WTC11 (cell line): ENCODE data around the gene LATS2. TPM values are rescaled to one million over a fixed set of nuclear protein-coding genes. Genes with fewer than 3 reads are reported as not detected.

Experiments used
- ATAC-seq: fragments of 200-7000 bp; cut with Tn5 transposase; 2 replicates; pipeline ENCODE4 v1.10.0; 2021; ENCODE audit warnings: mild to moderate bottlenecking, moderate library complexity
- CTCF ChIA-PET: fragments of 300-600 bp; sonication (Branson Sonifier 250); formaldehyde crosslinking; loops from one replicate; lab custom pipeline; 2021; ENCODE audit warnings: antibody characterized with exemption; lab: Charles Lee
- POLR2A ChIA-PET: fragments of 350-600 bp; sonication (Branson Sonifier 250); formaldehyde crosslinking; loops from one replicate; lab custom pipeline; 2021; ENCODE audit warnings: antibody characterized with exemption; lab: Charles Lee
- DNase-seq: peaks from one replicate; pipeline ENCODE4 v3.0.0; 2021; ENCODE audit warnings: low spot score
- H3K27ac Mint-ChIP-seq: 2 replicates; pipeline ENCODE4 v1.8.0; 2021; ENCODE audit warnings: mixed read lengths
- H3K27me3 Mint-ChIP-seq: 2 replicates; pipeline ENCODE4 v1.8.0; 2021; ENCODE audit warnings: low read depth, mild to moderate bottlenecking, moderate library complexity, mixed read lengths
- H3K36me3 Mint-ChIP-seq: 2 replicates; pipeline ENCODE4 v1.8.0; 2021; ENCODE audit warnings: mixed read lengths
- H3K4me1 Mint-ChIP-seq: 2 replicates; pipeline ENCODE4 v1.8.0; 2022; ENCODE audit warnings: mixed read lengths
- H3K4me3 Mint-ChIP-seq: 2 replicates; pipeline ENCODE4 v1.8.0; 2021; ENCODE audit warnings: mild to moderate bottlenecking, moderate library complexity, mixed read lengths
- H3K9me3 Mint-ChIP-seq: 2 replicates; pipeline ENCODE4 v1.8.0; 2021; ENCODE audit warnings: mixed read lengths
- CBFB ChIP-seq: sonication (generic); formaldehyde crosslinking; IDR thresholded peaks from 2 replicates; pipeline ENCODE4 v1.8.1; 2022; ENCODE audit warnings: mild to moderate bottlenecking, low read depth, missing genetic modification reagents
- EMX1 ChIP-seq: fragments of 250-450 bp; sonication (Bioruptor Pico); IDR thresholded peaks from 2 replicates; pipeline ENCODE4 v1.8.0; 2021; ENCODE audit warnings: mild to moderate bottlenecking
- FOXK1 ChIP-seq: sonication (generic); formaldehyde crosslinking; IDR thresholded peaks from 2 replicates; pipeline ENCODE4 v1.8.0; 2022; ENCODE audit warnings: mild to moderate bottlenecking, moderate library complexity, missing genetic modification reagents
- FOXP1 ChIP-seq: sonication (generic); formaldehyde crosslinking; IDR thresholded peaks from 2 replicates; pipeline ENCODE4 v1.8.0; 2022; ENCODE audit warnings: missing genetic modification reagents, mild to moderate bottlenecking, moderate library complexity, borderline replicate concordance
- GRHL2 ChIP-seq: fragments of 250-450 bp; sonication (Bioruptor Pico); IDR thresholded peaks from 2 replicates; pipeline ENCODE4 v1.8.0; 2022; ENCODE audit warnings: mild to moderate bottlenecking, moderate library complexity; ENCODE audit not compliant: insufficient replicate concordance, severe bottlenecking
- IRF2 ChIP-seq: sonication (generic); formaldehyde crosslinking; IDR thresholded peaks from 2 replicates; pipeline ENCODE4 v1.8.0; 2022; ENCODE audit warnings: low read depth, missing genetic modification reagents, borderline replicate concordance
- NFATC4 ChIP-seq: fragments of 250-450 bp; sonication (Bioruptor Pico); IDR thresholded peaks from 2 replicates; pipeline ENCODE4 v1.9.0; 2021; ENCODE audit warnings: mild to moderate bottlenecking
- NR1H2 ChIP-seq: sonication (generic); formaldehyde crosslinking; IDR thresholded peaks from 2 replicates; pipeline ENCODE4 v1.9.0; 2021; ENCODE audit warnings: mild to moderate bottlenecking, moderate library complexity, missing genetic modification reagents
- NR3C1 ChIP-seq: sonication (generic); formaldehyde crosslinking; conservative IDR thresholded peaks from 2 replicates; pipeline ENCODE4 v1.8.1; 2023; ENCODE audit warnings: low read depth, mild to moderate bottlenecking, missing genetic modification reagents
- OVOL2 ChIP-seq: fragments of 250-450 bp; sonication (Bioruptor Pico); IDR thresholded peaks from 2 replicates; pipeline ENCODE4 v1.9.0; 2021; ENCODE audit warnings: mild to moderate bottlenecking, borderline replicate concordance
- PRRX2 ChIP-seq: fragments of 250-450 bp; sonication (Bioruptor Pico); IDR thresholded peaks from 2 replicates; pipeline ENCODE4 v1.8.0; 2021; ENCODE audit warnings: mild to moderate bottlenecking
- RORB ChIP-seq: fragments of 250-450 bp; sonication (Bioruptor Pico); IDR thresholded peaks from 2 replicates; pipeline ENCODE4 v1.9.0; 2021; ENCODE audit warnings: mild to moderate bottlenecking
- SMAD3 ChIP-seq: sonication (generic); formaldehyde crosslinking; IDR thresholded peaks from 2 replicates; pipeline ENCODE4 v1.8.0; 2022; ENCODE audit warnings: missing genetic modification reagents, mild to moderate bottlenecking, borderline replicate concordance
- TEAD4 ChIP-seq: sonication (generic); formaldehyde crosslinking; IDR thresholded peaks from 2 replicates; pipeline ENCODE4 v1.8.0; 2022; ENCODE audit warnings: mild to moderate bottlenecking, missing genetic modification reagents
- ZNF138 ChIP-seq: sonication (generic); formaldehyde crosslinking; conservative IDR thresholded peaks from 2 replicates; pipeline ENCODE4 v1.8.1; 2022; ENCODE audit warnings: mild to moderate bottlenecking, moderate library complexity, missing genetic modification reagents
- ZNF219 ChIP-seq: sonication (generic); formaldehyde crosslinking; IDR thresholded peaks from 2 replicates; pipeline ENCODE4 v1.8.0; 2023; ENCODE audit warnings: missing genetic modification reagents, mild to moderate bottlenecking, borderline replicate concordance
- ZNF317 ChIP-seq: sonication (generic); formaldehyde crosslinking; IDR thresholded peaks from 2 replicates; pipeline ENCODE4 v1.8.1; 2023; ENCODE audit warnings: low read depth, mild to moderate bottlenecking, moderate library complexity, missing genetic modification reagents, borderline replicate concordance
- ZNF671 ChIP-seq: fragments of 250-450 bp; sonication (Bioruptor Pico); IDR thresholded peaks from 2 replicates; pipeline ENCODE4 v1.8.0; 2021; ENCODE audit warnings: mild to moderate bottlenecking
- total RNA-seq: library from RNA; stranded (reverse); gene quantifications from 3 replicates; pipeline ENCODE4 v1.2.3, GENCODE V29; 2021
- TF ChIP-seq, protein P1 (sequence below): sonication (generic); formaldehyde crosslinking; conservative IDR thresholded peaks from 2 replicates; pipeline ENCODE4 v1.8.1; 2023; ENCODE audit warnings: mild to moderate bottlenecking, low read depth, missing genetic modification reagents, moderate library complexity
- TF ChIP-seq, protein P2 (sequence below): sonication (generic); formaldehyde crosslinking; IDR thresholded peaks from 2 replicates; pipeline ENCODE4 v1.8.0; 2022; ENCODE audit warnings: mild to moderate bottlenecking, missing genetic modification reagents
- TF ChIP-seq, protein P3 (sequence below): sonication (generic); formaldehyde crosslinking; IDR thresholded peaks from 2 replicates; pipeline ENCODE4 v1.8.1; 2022; ENCODE audit warnings: low read depth, missing genetic modification reagents, borderline replicate concordance
- TF ChIP-seq, protein P4 (sequence below): fragments of 250-450 bp; sonication (Bioruptor Pico); IDR thresholded peaks from 2 replicates; pipeline ENCODE4 v1.9.0; 2021; ENCODE audit warnings: moderate library complexity, mild to moderate bottlenecking, inconsistent platforms, borderline replicate concordance
- TF ChIP-seq, protein P5 (sequence below): sonication (generic); formaldehyde crosslinking; conservative IDR thresholded peaks from 2 replicates; pipeline ENCODE4 v1.8.1; 2022; ENCODE audit warnings: mild to moderate bottlenecking, missing genetic modification reagents
- TF ChIP-seq, protein P6 (sequence below): sonication (generic); formaldehyde crosslinking; IDR thresholded peaks from 2 replicates; pipeline ENCODE4 v1.8.1; 2023; ENCODE audit warnings: mild to moderate bottlenecking, missing genetic modification reagents
- TF ChIP-seq, protein P7 (sequence below): sonication (generic); formaldehyde crosslinking; IDR thresholded peaks from 2 replicates; pipeline ENCODE4 v1.8.0; 2023; ENCODE audit warnings: missing genetic modification reagents

LATS2 gene
- total RNA-seq, 1 experiment from 2014 or later = 28.9 TPM

DNA sequence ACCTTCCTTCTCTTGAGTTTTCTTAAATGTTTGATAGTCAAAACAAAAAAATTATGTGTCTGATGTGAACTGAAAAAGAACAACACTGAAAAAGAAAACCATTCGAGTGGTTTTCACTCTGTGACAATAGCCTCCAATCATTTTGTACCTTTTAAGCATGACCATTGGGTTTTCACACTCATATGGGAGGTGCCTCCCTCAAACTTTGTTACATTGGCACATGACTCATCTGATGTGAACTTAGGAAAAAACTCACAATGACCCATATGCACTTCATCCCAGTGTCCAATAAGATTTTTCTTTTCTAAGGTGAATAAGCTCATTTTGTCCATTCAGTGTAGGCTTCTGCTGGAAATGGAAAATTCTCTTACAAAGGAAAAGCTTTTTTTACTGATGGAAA, 92.2 kb downstream of the LATS2 start (continued):
- TF ChIP-seq, protein P1, sequence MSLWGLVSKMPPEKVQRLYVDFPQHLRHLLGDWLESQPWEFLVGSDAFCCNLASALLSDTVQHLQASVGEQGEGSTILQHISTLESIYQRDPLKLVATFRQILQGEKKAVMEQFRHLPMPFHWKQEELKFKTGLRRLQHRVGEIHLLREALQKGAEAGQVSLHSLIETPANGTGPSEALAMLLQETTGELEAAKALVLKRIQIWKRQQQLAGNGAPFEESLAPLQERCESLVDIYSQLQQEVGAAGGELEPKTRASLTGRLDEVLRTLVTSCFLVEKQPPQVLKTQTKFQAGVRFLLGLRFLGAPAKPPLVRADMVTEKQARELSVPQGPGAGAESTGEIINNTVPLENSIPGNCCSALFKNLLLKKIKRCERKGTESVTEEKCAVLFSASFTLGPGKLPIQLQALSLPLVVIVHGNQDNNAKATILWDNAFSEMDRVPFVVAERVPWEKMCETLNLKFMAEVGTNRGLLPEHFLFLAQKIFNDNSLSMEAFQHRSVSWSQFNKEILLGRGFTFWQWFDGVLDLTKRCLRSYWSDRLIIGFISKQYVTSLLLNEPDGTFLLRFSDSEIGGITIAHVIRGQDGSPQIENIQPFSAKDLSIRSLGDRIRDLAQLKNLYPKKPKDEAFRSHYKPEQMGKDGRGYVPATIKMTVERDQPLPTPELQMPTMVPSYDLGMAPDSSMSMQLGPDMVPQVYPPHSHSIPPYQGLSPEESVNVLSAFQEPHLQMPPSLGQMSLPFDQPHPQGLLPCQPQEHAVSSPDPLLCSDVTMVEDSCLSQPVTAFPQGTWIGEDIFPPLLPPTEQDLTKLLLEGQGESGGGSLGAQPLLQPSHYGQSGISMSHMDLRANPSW = no peak

DNA sequence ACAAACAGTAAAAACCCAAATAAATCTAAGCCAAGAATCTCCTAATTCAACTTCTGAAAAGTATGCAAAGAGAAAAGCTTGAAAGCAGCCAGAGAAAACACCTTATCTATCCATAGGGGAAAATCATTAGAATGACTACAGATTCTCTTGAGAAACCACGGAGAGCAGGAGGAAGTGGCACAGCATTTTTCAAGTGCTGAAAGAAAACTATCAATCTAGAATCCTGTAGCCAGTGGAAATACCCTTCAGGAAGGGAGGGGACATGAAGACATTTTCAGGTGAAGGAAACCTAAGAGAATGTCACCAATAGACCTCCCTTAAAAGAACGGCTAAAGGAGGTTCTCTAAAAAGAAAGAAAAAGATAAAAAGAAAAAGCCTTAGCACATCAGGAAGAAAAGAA, 92.6 kb downstream of the LATS2 start:
- Mint-ChIP-seq H3K36me3 (peaks cover 9% of the 10 kb centered on the region), H3K4me3 (no peak overlapping the region), H3K4me1 (peaks cover 3% of the 10 kb centered on the region), H3K27me3 (no peaks in the 10 kb centered on the region), H3K27ac (peak overlapping the region; percentile 10; the same call in 1 of the 2 replicates), H3K9me3 (peaks cover 31% of the 10 kb centered on the region)
- DNase-seq (no peak), ATAC-seq (no peak)
- TF ChIP-seq ZNF317 (CRISPR knock-in tag) = peak; percentile 75; the same call in 1 of the 2 replicates
- TF ChIP-seq FOXP1 (CRISPR knock-in tag) = no peak
- ChIA-PET CTCF (interaction anchor here (0.6 kb wide), 1 partner anchor 222 kb away, joined by 3 read pairs; no protein-coding TSS in a partner anchor), POLR2A (no interaction called here)

DNA sequence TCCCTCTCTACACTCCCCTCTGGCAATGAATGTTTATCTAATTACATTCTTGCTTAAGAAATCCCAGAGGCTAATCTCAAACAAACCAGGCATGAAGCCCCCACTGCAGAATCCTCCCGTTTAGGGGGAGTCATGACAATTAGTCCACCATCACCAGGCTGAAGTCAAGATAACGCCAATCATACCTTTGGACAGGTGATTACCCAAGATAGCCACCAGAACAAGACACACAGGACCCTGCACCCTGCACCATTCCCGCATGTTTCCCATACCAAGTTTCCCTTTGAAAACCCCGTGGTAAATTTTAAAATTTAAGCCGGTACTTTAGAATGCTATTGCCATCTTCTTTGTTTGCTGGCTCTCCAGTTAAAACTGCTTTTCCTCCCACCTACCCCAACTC, 94.0 kb downstream of the LATS2 start:
- CTCF ChIA-PET = no interaction called here
- POLR2A ChIA-PET = no interaction called here

DNA sequence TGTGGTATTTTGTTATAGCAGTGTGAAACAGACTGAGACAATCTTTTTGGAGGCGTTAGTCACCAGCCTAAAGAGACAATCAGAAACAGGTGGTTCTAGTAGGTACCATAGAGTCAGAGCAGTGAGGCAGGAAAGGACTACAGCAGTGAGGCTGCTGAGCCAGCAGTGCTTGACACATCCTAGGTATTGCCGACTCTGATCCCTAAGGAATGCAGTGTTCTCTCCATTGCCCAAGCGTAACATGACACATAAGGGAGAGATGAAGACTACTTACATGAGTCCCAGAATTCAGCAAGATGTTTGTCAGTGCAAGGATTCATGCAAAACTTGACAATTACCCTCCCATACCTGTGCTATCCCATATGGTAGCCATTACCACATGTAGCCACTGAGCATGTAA, 96.5 kb downstream of the LATS2 start:
- Mint-ChIP-seq H3K36me3 (no peaks in the 10 kb centered on the region), H3K27ac (no peak overlapping the region), H3K27me3 (no peaks in the 10 kb centered on the region), H3K4me3 (no peak overlapping the region), H3K9me3 (peaks cover 18% of the 10 kb centered on the region), H3K4me1 (peaks cover 3% of the 10 kb centered on the region)
- POLR2A ChIA-PET = no interaction called here
- ATAC-seq (no peak), DNase-seq (no peak)
- CTCF ChIA-PET = no interaction called here
- TF ChIP-seq GRHL2 (CRISPR knock-in tag) = no peak
- TF ChIP-seq NFATC4 (CRISPR knock-in tag) = no peak
- no peak for TF ChIP-seq NR3C1 (CRISPR knock-in tag)
- no peak for TF ChIP-seq SMAD3
- TF ChIP-seq EMX1 (CRISPR knock-in tag) = no peak
- TF ChIP-seq, protein P2, sequence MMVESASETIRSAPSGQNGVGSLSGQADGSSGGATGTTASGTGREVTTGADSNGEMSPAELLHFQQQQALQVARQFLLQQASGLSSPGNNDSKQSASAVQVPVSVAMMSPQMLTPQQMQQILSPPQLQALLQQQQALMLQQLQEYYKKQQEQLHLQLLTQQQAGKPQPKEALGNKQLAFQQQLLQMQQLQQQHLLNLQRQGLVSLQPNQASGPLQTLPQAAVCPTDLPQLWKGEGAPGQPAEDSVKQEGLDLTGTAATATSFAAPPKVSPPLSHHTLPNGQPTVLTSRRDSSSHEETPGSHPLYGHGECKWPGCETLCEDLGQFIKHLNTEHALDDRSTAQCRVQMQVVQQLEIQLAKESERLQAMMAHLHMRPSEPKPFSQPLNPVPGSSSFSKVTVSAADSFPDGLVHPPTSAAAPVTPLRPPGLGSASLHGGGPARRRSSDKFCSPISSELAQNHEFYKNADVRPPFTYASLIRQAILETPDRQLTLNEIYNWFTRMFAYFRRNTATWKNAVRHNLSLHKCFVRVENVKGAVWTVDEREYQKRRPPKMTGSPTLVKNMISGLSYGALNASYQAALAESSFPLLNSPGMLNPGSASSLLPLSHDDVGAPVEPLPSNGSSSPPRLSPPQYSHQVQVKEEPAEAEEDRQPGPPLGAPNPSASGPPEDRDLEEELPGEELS (CRISPR knock-in tag) = no peak
- TF ChIP-seq, protein P3, sequence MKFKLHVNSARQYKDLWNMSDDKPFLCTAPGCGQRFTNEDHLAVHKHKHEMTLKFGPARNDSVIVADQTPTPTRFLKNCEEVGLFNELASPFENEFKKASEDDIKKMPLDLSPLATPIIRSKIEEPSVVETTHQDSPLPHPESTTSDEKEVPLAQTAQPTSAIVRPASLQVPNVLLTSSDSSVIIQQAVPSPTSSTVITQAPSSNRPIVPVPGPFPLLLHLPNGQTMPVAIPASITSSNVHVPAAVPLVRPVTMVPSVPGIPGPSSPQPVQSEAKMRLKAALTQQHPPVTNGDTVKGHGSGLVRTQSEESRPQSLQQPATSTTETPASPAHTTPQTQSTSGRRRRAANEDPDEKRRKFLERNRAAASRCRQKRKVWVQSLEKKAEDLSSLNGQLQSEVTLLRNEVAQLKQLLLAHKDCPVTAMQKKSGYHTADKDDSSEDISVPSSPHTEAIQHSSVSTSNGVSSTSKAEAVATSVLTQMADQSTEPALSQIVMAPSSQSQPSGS (CRISPR knock-in tag) = no peak
- TF ChIP-seq IRF2 (CRISPR knock-in tag) = no peak
- TF ChIP-seq, protein P4, sequence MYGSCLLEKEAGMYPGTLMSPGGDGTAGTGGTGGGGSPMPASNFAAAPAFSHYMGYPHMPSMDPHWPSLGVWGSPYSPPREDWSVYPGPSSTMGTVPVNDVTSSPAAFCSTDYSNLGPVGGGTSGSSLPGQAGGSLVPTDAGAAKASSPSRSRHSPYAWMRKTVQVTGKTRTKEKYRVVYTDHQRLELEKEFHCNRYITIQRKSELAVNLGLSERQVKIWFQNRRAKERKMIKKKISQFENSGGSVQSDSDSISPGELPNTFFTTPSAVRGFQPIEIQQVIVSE (CRISPR knock-in tag) = no peak
- no peak for TF ChIP-seq NR1H2 (CRISPR knock-in tag)
- no peak for TF ChIP-seq TEAD4 (CRISPR knock-in tag)

More for the DNA sequence above, 94.0 kb downstream of the LATS2 start:
- no peak for ATAC-seq
- TF ChIP-seq PRRX2 (CRISPR knock-in tag) (no peak), EMX1 (CRISPR knock-in tag) (no peak), NFATC4 (CRISPR knock-in tag) (no peak), CBFB (CRISPR knock-in tag) (no peak), ZNF138 (CRISPR knock-in tag) (no peak), ZNF671 (no peak), FOXK1 (CRISPR knock-in tag) (no peak), ZNF219 (CRISPR knock-in tag) (no peak), GRHL2 (CRISPR knock-in tag) (no peak), RORB (CRISPR knock-in tag) (no peak), OVOL2 (no peak)
- TF ChIP-seq, protein P5, sequence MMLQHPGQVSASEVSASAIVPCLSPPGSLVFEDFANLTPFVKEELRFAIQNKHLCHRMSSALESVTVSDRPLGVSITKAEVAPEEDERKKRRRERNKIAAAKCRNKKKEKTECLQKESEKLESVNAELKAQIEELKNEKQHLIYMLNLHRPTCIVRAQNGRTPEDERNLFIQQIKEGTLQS (CRISPR knock-in tag) = no peak
- TF ChIP-seq, protein P6, sequence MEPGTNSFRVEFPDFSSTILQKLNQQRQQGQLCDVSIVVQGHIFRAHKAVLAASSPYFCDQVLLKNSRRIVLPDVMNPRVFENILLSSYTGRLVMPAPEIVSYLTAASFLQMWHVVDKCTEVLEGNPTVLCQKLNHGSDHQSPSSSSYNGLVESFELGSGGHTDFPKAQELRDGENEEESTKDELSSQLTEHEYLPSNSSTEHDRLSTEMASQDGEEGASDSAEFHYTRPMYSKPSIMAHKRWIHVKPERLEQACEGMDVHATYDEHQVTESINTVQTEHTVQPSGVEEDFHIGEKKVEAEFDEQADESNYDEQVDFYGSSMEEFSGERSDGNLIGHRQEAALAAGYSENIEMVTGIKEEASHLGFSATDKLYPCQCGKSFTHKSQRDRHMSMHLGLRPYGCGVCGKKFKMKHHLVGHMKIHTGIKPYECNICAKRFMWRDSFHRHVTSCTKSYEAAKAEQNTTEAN = no peak
- TF ChIP-seq, protein P7, sequence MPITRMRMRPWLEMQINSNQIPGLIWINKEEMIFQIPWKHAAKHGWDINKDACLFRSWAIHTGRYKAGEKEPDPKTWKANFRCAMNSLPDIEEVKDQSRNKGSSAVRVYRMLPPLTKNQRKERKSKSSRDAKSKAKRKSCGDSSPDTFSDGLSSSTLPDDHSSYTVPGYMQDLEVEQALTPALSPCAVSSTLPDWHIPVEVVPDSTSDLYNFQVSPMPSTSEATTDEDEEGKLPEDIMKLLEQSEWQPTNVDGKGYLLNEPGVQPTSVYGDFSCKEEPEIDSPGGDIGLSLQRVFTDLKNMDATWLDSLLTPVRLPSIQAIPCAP (CRISPR knock-in tag) = no peak
- TF ChIP-seq, all 79 proteins: peak for 0
- no peak overlapping the region for H3K27ac Mint-ChIP-seq
- H3K4me1 Mint-ChIP-seq = peaks cover 3% of the 10 kb centered on the region
- H3K9me3 Mint-ChIP-seq = peaks cover 31% of the 10 kb centered on the region
- 0 out of 2 replicates have a peak, but pooled peaks cover 3% of the 10 kb centered on the region for H3K36me3 Mint-ChIP-seq
- H3K4me3 Mint-ChIP-seq = no peak overlapping the region
- DNase-seq = no peak
- H3K27me3 Mint-ChIP-seq = no peaks in the 10 kb centered on the region
